GM12864 (cell line): Measurements from ENCODE around the gene MRPL19.

Experiments
- DNase-seq: peaks from one replicate; pipeline ENCODE4 v3.0.0-alpha.2; 2011; ENCODE audit warnings: low read depth
- H3K4me3 ChIP-seq: 2 replicates; pipeline ENCODE4 v1.5.1; 2011; ENCODE audit warnings: mild to moderate bottlenecking, low read depth, low read length, control low read depth
- CTCF ChIP-seq: IDR thresholded peaks from 2 replicates; pipeline ENCODE4 v1.5.1; 2011; ENCODE audit warnings: low read depth, mild to moderate bottlenecking, moderate library complexity, low read length, control low read depth, inconsistent platforms; ENCODE audit errors: missing control alignments

The MRPL19 gene

GRCh38 chr2:75603477-75603876 lies 43.1 kb upstream of the MRPL19 start:
- no peak overlapping the region for H3K4me3 ChIP-seq
- TF ChIP-seq CTCF: no peak
- no peak for DNase-seq

GRCh38 chr2:75604484-75604883 lies 42.1 kb upstream of the MRPL19 start:
- TF ChIP-seq CTCF: no peak
- DNase-seq: no peak
- no peak overlapping the region for H3K4me3 ChIP-seq

GRCh38 chr2:75605770-75606529 lies 40.6 kb upstream of the MRPL19 start:
- no peak overlapping the region for H3K4me3 ChIP-seq
- no peak for DNase-seq
- TF ChIP-seq CTCF: no peak

- no peak for DNase-seq
- H3K4me3 ChIP-seq: no peak overlapping the region
- TF ChIP-seq CTCF: no peak
These were observed 39.7 kb upstream of the MRPL19 start for GRCh38 chr2:75606761-75607399.

- no peak overlapping the region for H3K4me3 ChIP-seq
- no peak for DNase-seq
- no peak for TF ChIP-seq CTCF
These were observed 39.2 kb upstream of the MRPL19 start for GRCh38 chr2:75607400-75607798.

- H3K4me3 ChIP-seq: no peak overlapping the region
- no peak for DNase-seq
- no peak for TF ChIP-seq CTCF
These were observed 38.4 kb upstream of the MRPL19 start for GRCh38 chr2:75607988-75608683.
